Rectal smooth muscle tissue (tissue), 1 donor: ENCODE data around the gene TADA1.
"Not testable (repeated sequence)": the region's sequence is repeated elsewhere in the genome, so short reads cannot be mapped to it uniquely, and the experiment has no call there.

Source experiments
- H3K27ac ChIP-seq: one replicate; pipeline ENCODE4 v1.7.0; 2013; ENCODE audit warnings: low read depth, low read length, inconsistent platforms
- H3K27me3 ChIP-seq: one replicate; pipeline ENCODE4 v1.7.0; 2013; ENCODE audit warnings: low read length; ENCODE audit not compliant: control insufficient read depth, insufficient read depth
- H3K36me3 ChIP-seq: one replicate; pipeline ENCODE4 v1.7.0; 2013; ENCODE audit warnings: low read length; ENCODE audit not compliant: control insufficient read depth, insufficient read depth
- H3K4me1 ChIP-seq: one replicate; pipeline ENCODE4 v1.7.0; 2013; ENCODE audit warnings: low read length; ENCODE audit not compliant: control insufficient read depth, insufficient read depth
- H3K4me3 ChIP-seq: one replicate; pipeline ENCODE4 v1.7.0; 2013; ENCODE audit warnings: low read length
- H3K9ac ChIP-seq: one replicate; pipeline ENCODE4 v1.7.0; 2013; ENCODE audit warnings: low read length

Gene TADA1

GRCh38 chr1:166884040-166884642 is 8.1 kb upstream of the TADA1 start:
- H3K4me3 ChIP-seq: peak overlapping the region; percentile 6
- no peak overlapping the region for H3K27ac ChIP-seq
- H3K9ac ChIP-seq: no peak overlapping the region

GRCh38 chr1:166882893-166883292 is 6.8 kb upstream of the TADA1 start:
- Histone ChIP-seq H3K4me3 (no peak overlapping the region), H3K9ac (no peak overlapping the region), H3K27me3 (peaks cover 5% of the 10 kb centered on the region), H3K4me1 (peaks cover 11% of the 10 kb centered on the region), H3K27ac (no peak overlapping the region), H3K36me3 (no peaks in the 10 kb centered on the region)

More at GRCh38 chr1:166884040-166884642, 8.1 kb upstream of the TADA1 start:
- peaks cover 5% of the 10 kb centered on the region for H3K27me3 ChIP-seq
- no peaks in the 10 kb centered on the region for H3K36me3 ChIP-seq
- H3K4me1 ChIP-seq: peaks cover 11% of the 10 kb centered on the region

GRCh38 chr1:166878173-166878917 is 2.3 kb upstream of the TADA1 start:
- H3K4me3 ChIP-seq: not testable (repeated sequence)

GRCh38 chr1:166876540-166876838 is 425 bp upstream of the TADA1 start:
- H3K27ac ChIP-seq: peak overlapping the region; percentile 51
- H3K4me3 ChIP-seq: peak overlapping the region; percentile 71
- no peaks in the 10 kb centered on the region for H3K27me3 ChIP-seq
- no peaks in the 10 kb centered on the region for H3K36me3 ChIP-seq
- H3K9ac ChIP-seq: no peak overlapping the region
- peaks cover 8% of the 10 kb centered on the region for H3K4me1 ChIP-seq

More at GRCh38 chr1:166878173-166878917, 2.3 kb upstream of the TADA1 start:
- not testable (repeated sequence) for H3K27me3 ChIP-seq, H3K36me3 ChIP-seq, H3K27ac ChIP-seq, H3K9ac ChIP-seq, H3K4me1 ChIP-seq

- Histone ChIP-seq H3K9ac (peak overlapping the region; percentile 49), H3K27ac (peak overlapping the region; percentile 93), H3K27me3 (no peaks in the 10 kb centered on the region), H3K4me1 (peaks cover 8% of the 10 kb centered on the region), H3K4me3 (peak overlapping the region; percentile 84), H3K36me3 (no peaks in the 10 kb centered on the region)
These were observed 746 bp downstream of the TADA1 start for GRCh38 chr1:166875302-166875733.

- no peaks in the 10 kb centered on the region for H3K36me3 ChIP-seq
- peaks cover 8% of the 10 kb centered on the region for H3K4me1 ChIP-seq
- no peak overlapping the region for H3K27ac ChIP-seq
- no peak overlapping the region for H3K4me3 ChIP-seq
- no peaks in the 10 kb centered on the region for H3K27me3 ChIP-seq
- H3K9ac ChIP-seq: no peak overlapping the region
These were observed 1.6 kb downstream of the TADA1 start for GRCh38 chr1:166874464-166874863.

- Histone ChIP-seq H3K27me3 (no peaks in the 10 kb centered on the region), H3K4me3 (no peak overlapping the region), H3K36me3 (peaks cover 7% of the 10 kb centered on the region), H3K27ac (no peak overlapping the region), H3K4me1 (peaks cover 5% of the 10 kb centered on the region), H3K9ac (no peak overlapping the region)
These were observed 5.5 kb downstream of the TADA1 start for GRCh38 chr1:166870584-166870983.

- Histone ChIP-seq H3K27ac (no peak overlapping the region), H3K27me3 (no peaks in the 10 kb centered on the region), H3K9ac (no peak overlapping the region)
These were observed 6.6 kb downstream of the TADA1 start for GRCh38 chr1:166869318-166870099.

GRCh38 chr1:166868639-166869038 is 7.4 kb downstream of the TADA1 start:
- H3K4me3 ChIP-seq: no peak overlapping the region
- H3K9ac ChIP-seq: no peak overlapping the region
- no peak overlapping the region for H3K27ac ChIP-seq
- H3K36me3 ChIP-seq: peaks cover 10% of the 10 kb centered on the region
- H3K4me1 ChIP-seq: no peaks in the 10 kb centered on the region
- H3K27me3 ChIP-seq: no peaks in the 10 kb centered on the region

More at GRCh38 chr1:166869318-166870099, 6.6 kb downstream of the TADA1 start:
- Histone ChIP-seq H3K36me3 (peaks cover 7% of the 10 kb centered on the region), H3K4me1 (no peaks in the 10 kb centered on the region), H3K4me3 (no peak overlapping the region)

- Histone ChIP-seq H3K9ac (no peak overlapping the region), H3K27me3 (no peaks in the 10 kb centered on the region), H3K27ac (no peak overlapping the region), H3K4me1 (no peaks in the 10 kb centered on the region), H3K4me3 (no peak overlapping the region), H3K36me3 (peaks cover 16% of the 10 kb centered on the region)
These were observed 10.1 kb downstream of the TADA1 start for GRCh38 chr1:166865926-166866325.

GRCh38 chr1:166859597-166859996 is 16.5 kb downstream of the TADA1 start:
- no peaks in the 10 kb centered on the region for H3K27me3 ChIP-seq
- H3K9ac ChIP-seq: no peak overlapping the region
- H3K27ac ChIP-seq: no peak overlapping the region
- no peak overlapping the region for H3K4me3 ChIP-seq
- peaks cover 19% of the 10 kb centered on the region for H3K36me3 ChIP-seq
- H3K4me1 ChIP-seq: no peaks in the 10 kb centered on the region

GRCh38 chr1:166858726-166859419 is 17.2 kb downstream of the TADA1 start:
- H3K9ac ChIP-seq: no peak overlapping the region
- peaks cover 17% of the 10 kb centered on the region for H3K36me3 ChIP-seq
- no peak overlapping the region for H3K4me3 ChIP-seq
- no peaks in the 10 kb centered on the region for H3K4me1 ChIP-seq
- no peaks in the 10 kb centered on the region for H3K27me3 ChIP-seq
- H3K27ac ChIP-seq: no peak overlapping the region
